ENCODE measurements around the gene HSD17B14. TPM values are rescaled to one million over a fixed set of nuclear protein-coding genes. Genes with fewer than 3 reads are reported as not detected.
A peak's percentile ranks its signal among the peaks of the same experiment; 100 is the strongest.

The HSD17B14 gene
- total and polyA plus RNA-seq, 2 of the 13 experiments (the other 11 are each of a cell fraction or from before 2014, with no cell fraction given) = 0.58 to 1.2 TPM

DNA sequence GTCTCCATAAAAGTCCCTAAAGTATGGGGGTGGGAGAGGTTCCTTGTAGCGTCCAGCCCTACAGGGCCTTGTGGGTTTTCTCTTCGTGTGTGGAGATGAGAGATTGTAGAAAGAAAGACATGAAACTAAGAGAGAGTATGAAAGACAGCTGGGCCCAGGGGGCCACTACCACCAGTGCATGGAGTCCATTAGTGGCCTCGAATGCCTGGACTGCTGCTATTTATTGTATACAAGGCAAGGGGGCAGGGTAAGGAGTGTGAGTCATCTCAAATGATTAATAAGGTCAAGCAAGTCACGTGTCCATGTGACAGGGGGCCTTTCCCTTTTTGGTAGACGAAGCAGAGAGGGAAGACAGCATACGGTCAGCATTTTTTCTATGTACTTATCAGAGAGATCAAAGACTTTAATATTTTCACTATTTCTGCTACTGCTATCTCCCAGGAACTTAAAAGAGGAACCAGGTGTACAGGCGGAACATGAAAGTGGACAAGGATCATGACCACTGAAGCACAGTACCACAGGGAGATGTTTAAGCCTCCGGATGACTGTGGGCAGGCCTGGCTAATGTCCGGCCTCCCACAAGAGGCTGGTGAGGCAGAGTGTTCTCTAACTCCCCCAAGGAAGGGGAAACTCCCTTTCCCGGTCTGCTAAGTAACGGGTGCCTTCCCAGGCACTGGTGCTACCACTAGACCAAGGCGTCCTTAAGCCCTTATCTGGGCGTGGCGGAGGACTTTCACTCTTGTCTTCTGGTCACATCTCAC, 55.5 kb downstream of the HSD17B14 start (continued):
- TF ChIP-seq, protein P1, sequence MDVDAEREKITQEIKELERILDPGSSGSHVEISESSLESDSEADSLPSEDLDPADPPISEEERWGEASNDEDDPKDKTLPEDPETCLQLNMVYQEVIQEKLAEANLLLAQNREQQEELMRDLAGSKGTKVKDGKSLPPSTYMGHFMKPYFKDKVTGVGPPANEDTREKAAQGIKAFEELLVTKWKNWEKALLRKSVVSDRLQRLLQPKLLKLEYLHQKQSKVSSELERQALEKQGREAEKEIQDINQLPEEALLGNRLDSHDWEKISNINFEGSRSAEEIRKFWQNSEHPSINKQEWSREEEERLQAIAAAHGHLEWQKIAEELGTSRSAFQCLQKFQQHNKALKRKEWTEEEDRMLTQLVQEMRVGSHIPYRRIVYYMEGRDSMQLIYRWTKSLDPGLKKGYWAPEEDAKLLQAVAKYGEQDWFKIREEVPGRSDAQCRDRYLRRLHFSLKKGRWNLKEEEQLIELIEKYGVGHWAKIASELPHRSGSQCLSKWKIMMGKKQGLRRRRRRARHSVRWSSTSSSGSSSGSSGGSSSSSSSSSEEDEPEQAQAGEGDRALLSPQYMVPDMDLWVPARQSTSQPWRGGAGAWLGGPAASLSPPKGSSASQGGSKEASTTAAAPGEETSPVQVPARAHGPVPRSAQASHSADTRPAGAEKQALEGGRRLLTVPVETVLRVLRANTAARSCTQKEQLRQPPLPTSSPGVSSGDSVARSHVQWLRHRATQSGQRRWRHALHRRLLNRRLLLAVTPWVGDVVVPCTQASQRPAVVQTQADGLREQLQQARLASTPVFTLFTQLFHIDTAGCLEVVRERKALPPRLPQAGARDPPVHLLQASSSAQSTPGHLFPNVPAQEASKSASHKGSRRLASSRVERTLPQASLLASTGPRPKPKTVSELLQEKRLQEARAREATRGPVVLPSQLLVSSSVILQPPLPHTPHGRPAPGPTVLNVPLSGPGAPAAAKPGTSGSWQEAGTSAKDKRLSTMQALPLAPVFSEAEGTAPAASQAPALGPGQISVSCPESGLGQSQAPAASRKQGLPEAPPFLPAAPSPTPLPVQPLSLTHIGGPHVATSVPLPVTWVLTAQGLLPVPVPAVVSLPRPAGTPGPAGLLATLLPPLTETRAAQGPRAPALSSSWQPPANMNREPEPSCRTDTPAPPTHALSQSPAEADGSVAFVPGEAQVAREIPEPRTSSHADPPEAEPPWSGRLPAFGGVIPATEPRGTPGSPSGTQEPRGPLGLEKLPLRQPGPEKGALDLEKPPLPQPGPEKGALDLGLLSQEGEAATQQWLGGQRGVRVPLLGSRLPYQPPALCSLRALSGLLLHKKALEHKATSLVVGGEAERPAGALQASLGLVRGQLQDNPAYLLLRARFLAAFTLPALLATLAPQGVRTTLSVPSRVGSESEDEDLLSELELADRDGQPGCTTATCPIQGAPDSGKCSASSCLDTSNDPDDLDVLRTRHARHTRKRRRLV (CRISPR knock-in tag; IDR thresholded peaks at IDR 0.05) = no peak
- peak; percentile 32; the same call in 1 of the 2 replicates for TF ChIP-seq TBX2 (CRISPR knock-in tag; IDR thresholded peaks at IDR 0.05; ENCODE audit: borderline replicate concordance)
- no peak for TF ChIP-seq SOX13 (IDR thresholded peaks at IDR 0.05)
- TF ChIP-seq SOX13 (CRISPR knock-in tag; conservative IDR thresholded peaks at IDR 0.05 in 1 of 2, IDR thresholded peaks at IDR 0.05 in 1 of 2) = peak in 1 of 2 experiments; percentile 23; a peak in 1 of 4 replicates
- TF ChIP-seq NR3C1 (CRISPR knock-in tag; IDR thresholded peaks at IDR 0.05) = no peak
- TF ChIP-seq SAFB2 (CRISPR knock-in tag; IDR thresholded peaks at IDR 0.05; ENCODE audit: borderline replicate concordance, low read depth) = no peak
- no peak for TF ChIP-seq RNF2 (conservative IDR thresholded peaks at IDR 0.05; ENCODE audit: low read depth)
- TF ChIP-seq PCBP2 (optimal IDR thresholded peaks at IDR 0.05; ENCODE audit: low read depth, low read length, poor library complexity, severe bottlenecking) = no peak
- no peak for TF ChIP-seq SP2 (CRISPR knock-in tag; IDR thresholded peaks at IDR 0.05)
- TF ChIP-seq, protein P2, sequence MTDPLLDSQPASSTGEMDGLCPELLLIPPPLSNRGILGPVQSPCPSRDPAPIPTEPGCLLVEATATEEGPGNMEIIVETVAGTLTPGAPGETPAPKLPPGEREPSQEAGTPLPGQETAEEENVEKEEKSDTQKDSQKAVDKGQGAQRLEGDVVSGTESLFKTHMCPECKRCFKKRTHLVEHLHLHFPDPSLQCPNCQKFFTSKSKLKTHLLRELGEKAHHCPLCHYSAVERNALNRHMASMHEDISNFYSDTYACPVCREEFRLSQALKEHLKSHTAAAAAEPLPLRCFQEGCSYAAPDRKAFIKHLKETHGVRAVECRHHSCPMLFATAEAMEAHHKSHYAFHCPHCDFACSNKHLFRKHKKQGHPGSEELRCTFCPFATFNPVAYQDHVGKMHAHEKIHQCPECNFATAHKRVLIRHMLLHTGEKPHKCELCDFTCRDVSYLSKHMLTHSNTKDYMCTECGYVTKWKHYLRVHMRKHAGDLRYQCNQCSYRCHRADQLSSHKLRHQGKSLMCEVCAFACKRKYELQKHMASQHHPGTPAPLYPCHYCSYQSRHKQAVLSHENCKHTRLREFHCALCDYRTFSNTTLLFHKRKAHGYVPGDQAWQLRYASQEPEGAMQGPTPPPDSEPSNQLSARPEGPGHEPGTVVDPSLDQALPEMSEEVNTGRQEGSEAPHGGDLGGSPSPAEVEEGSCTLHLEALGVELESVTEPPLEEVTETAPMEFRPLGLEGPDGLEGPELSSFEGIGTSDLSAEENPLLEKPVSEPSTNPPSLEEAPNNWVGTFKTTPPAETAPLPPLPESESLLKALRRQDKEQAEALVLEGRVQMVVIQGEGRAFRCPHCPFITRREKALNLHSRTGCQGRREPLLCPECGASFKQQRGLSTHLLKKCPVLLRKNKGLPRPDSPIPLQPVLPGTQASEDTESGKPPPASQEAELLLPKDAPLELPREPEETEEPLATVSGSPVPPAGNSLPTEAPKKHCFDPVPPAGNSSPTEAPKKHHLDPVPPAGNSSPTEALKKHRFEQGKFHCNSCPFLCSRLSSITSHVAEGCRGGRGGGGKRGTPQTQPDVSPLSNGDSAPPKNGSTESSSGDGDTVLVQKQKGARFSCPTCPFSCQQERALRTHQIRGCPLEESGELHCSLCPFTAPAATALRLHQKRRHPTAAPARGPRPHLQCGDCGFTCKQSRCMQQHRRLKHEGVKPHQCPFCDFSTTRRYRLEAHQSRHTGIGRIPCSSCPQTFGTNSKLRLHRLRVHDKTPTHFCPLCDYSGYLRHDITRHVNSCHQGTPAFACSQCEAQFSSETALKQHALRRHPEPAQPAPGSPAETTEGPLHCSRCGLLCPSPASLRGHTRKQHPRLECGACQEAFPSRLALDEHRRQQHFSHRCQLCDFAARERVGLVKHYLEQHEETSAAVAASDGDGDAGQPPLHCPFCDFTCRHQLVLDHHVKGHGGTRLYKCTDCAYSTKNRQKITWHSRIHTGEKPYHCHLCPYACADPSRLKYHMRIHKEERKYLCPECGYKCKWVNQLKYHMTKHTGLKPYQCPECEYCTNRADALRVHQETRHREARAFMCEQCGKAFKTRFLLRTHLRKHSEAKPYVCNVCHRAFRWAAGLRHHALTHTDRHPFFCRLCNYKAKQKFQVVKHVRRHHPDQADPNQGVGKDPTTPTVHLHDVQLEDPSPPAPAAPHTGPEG (CRISPR knock-in tag; IDR thresholded peaks at IDR 0.05) = 0 out of 2 replicates have a peak, but pooled peaks have one; percentile 24
- TF ChIP-seq, protein P3, sequence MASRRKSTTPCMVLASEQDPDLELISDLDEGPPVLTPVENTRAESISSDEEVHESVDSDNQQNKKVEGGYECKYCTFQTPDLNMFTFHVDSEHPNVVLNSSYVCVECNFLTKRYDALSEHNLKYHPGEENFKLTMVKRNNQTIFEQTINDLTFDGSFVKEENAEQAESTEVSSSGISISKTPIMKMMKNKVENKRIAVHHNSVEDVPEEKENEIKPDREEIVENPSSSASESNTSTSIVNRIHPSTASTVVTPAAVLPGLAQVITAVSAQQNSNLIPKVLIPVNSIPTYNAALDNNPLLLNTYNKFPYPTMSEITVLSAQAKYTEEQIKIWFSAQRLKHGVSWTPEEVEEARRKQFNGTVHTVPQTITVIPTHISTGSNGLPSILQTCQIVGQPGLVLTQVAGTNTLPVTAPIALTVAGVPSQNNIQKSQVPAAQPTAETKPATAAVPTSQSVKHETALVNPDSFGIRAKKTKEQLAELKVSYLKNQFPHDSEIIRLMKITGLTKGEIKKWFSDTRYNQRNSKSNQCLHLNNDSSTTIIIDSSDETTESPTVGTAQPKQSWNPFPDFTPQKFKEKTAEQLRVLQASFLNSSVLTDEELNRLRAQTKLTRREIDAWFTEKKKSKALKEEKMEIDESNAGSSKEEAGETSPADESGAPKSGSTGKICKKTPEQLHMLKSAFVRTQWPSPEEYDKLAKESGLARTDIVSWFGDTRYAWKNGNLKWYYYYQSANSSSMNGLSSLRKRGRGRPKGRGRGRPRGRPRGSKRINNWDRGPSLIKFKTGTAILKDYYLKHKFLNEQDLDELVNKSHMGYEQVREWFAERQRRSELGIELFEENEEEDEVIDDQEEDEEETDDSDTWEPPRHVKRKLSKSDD (CRISPR knock-in tag; IDR thresholded peaks at IDR 0.05; ENCODE audit: low read depth) = no peak
- no peak for TF ChIP-seq ZNF572 (CRISPR knock-in tag; IDR thresholded peaks at IDR 0.05)
- TF ChIP-seq ISL2 (CRISPR knock-in tag; IDR thresholded peaks at IDR 0.05) = 0 out of 2 replicates have a peak, but pooled peaks have one; percentile 39
- peak; percentile 5; the same call in 1 of the 2 replicates for TF ChIP-seq HNF4A (CRISPR knock-in tag; IDR thresholded peaks at IDR 0.05)
- no peak for TF ChIP-seq ARNT (IDR thresholded peaks at IDR 0.05)

Data from HepG2 (cell line).